Activated CD8-positive, alpha-beta T cell treated with anti-CD3 and anti-CD28 coated beads for 36 hours (primary cell): ENCODE results near the gene YARS1. TPM values are rescaled to one million over a fixed set of nuclear protein-coding genes. Genes with fewer than 3 reads are reported as not detected.

ENCODE experiments used
- ATAC-seq: fragments of 200-7000 bp; cut with Tn5 transposase; one replicate; pipeline ENCODE4 v1.10.0; 2021; ENCODE audit warnings: mild to moderate bottlenecking, moderate library complexity
- CTCF ChIA-PET: fragments of 350-600 bp; sonication (Branson Sonifier 250); formaldehyde crosslinking; loops from one replicate; lab custom pipeline; 2021; ENCODE audit warnings: antibody characterized with exemption; lab: Charles Lee
- POLR2A ChIA-PET: fragments of 350-600 bp; sonication (Branson Sonifier 250); formaldehyde crosslinking; loops from one replicate; lab custom pipeline; 2021; ENCODE audit warnings: antibody characterized with exemption; lab: Charles Lee
- DNase-seq: peaks from one replicate; pipeline ENCODE4 v3.0.0-alpha.2; 2020
- H3K27ac Mint-ChIP-seq: one replicate; pipeline ENCODE4 v1.8.0; 2021; ENCODE audit warnings: mild to moderate bottlenecking, mixed read lengths
- H3K27me3 Mint-ChIP-seq: one replicate; pipeline ENCODE4 v1.8.0; 2021; ENCODE audit warnings: mixed read lengths
- H3K36me3 Mint-ChIP-seq: one replicate; pipeline ENCODE4 v1.8.0; 2021; ENCODE audit warnings: low read depth, mixed read lengths
- H3K4me1 Mint-ChIP-seq: one replicate; pipeline ENCODE4 v1.8.0; 2021; ENCODE audit warnings: low read depth, mixed read lengths
- H3K4me3 Mint-ChIP-seq: one replicate; pipeline ENCODE4 v1.8.0; 2021; ENCODE audit warnings: mild to moderate bottlenecking, moderate library complexity, mixed read lengths
- H3K9me3 Mint-ChIP-seq: one replicate; pipeline ENCODE4 v1.8.0; 2021; ENCODE audit warnings: mixed read lengths
- intact Hi-C: fragments of 100-400 bp; cut with micrococcal nuclease; formaldehyde crosslinking; loops from one replicate; pipeline ENCODE4 v1.10.0; 2022
- total RNA-seq, 2 experiments: library from RNA; stranded (reverse); gene quantifications; one replicate each; pipeline ENCODE4 v1.2.3, GENCODE V29; 2021
- TF ChIP-seq, protein P1 (sequence below): fragments of 200-600 bp; IDR thresholded peaks from one replicate; pipeline ENCODE4 v1.8.0; 2022; ENCODE audit warnings: antibody characterized with exemption, mild to moderate bottlenecking

YARS1 gene
- total RNA-seq, 2 experiments from 2014 or later = 231 to 238 TPM

DNA sequence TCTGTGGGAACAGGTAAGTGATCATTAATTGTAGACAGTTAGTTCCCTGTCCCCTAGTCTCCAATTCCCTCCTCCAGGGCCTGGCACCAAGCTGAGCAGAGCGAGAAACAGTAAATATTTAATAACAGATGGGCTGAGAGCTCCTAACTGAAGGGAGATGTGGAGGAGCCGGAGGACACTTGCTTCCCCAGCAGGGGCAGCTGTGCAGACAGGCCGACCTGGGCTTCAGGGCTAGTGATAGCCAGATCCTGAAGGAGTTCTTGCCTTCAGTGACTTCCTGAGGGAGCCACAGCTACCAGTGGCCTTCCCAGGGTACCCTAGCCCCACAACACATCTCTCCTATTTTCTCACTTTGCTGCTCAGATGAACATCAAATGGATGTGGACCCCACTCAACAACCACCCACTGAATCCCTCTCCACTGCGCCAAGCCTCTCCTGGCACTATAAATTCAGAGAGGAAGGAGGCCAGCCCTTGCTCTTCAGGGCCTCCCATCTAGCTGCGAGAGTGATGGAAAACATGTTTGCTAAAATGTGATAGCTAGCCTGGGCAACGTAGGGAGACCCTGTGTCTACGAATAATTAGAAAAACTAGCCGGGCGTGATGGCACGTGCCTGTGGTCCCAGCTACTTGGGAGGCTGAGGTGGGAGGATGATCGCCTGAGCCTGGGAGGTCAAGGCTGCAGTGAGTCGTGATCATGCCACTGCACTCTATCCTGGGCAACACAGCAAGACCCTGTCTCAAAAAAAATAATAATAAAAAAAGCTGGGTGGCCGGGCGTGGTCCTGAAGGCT is 87.7 kb downstream of the YARS1 start:
- Mint-ChIP-seq H3K4me3 (no peak overlapping the region), H3K27ac (no peak overlapping the region)
- POLR2A ChIA-PET = no interaction called here

DNA sequence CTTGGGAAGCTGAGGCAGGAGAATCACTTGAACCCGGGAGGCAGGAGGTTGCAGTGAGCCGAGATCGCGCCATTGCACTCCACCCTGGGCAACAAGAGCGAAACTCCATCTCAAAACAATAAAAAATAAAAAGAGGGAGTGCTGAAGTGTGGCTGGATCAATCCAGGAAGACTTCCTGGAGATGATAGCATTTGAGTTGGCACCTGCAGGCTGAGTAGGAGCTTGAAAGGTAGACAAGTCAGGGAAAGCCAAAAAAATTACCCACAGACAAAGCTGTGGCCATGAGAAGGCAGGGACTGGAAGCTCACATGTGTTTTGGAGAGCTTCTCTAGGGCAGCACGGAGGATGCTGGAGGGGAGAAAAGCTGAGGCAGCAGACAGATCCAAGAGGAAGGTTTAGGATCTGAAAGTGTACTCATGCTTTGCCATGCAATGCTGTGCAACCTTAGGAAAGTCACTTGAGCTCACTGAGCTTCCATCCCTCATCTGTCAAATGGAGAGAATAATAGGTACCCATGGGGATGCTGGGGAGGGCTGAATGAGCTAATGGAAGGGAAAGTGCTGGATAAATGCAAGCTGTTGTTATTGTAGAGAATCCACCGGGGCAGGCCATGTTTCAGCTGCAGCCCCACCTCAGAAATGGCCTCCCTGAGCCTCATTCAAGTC is 88.6 kb downstream of the YARS1 start:
- H3K9me3 Mint-ChIP-seq = no peaks in the 10 kb centered on the region
- CTCF ChIA-PET = interaction anchor here (4.8 to 7.2 kb wide), 2 partner anchors 16 to 45 kb away, joined by 26 to 50 read pairs; no protein-coding TSS in a partner anchor
- no peaks in the 10 kb centered on the region for H3K27me3 Mint-ChIP-seq
- H3K4me3 Mint-ChIP-seq = no peak overlapping the region
- TF ChIP-seq, protein P1, sequence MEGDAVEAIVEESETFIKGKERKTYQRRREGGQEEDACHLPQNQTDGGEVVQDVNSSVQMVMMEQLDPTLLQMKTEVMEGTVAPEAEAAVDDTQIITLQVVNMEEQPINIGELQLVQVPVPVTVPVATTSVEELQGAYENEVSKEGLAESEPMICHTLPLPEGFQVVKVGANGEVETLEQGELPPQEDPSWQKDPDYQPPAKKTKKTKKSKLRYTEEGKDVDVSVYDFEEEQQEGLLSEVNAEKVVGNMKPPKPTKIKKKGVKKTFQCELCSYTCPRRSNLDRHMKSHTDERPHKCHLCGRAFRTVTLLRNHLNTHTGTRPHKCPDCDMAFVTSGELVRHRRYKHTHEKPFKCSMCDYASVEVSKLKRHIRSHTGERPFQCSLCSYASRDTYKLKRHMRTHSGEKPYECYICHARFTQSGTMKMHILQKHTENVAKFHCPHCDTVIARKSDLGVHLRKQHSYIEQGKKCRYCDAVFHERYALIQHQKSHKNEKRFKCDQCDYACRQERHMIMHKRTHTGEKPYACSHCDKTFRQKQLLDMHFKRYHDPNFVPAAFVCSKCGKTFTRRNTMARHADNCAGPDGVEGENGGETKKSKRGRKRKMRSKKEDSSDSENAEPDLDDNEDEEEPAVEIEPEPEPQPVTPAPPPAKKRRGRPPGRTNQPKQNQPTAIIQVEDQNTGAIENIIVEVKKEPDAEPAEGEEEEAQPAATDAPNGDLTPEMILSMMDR = no peak
- DNase-seq = no peak
- intact Hi-C loops = no loop called here
- POLR2A ChIA-PET = no interaction called here
- ATAC-seq = no peak
- H3K36me3 Mint-ChIP-seq = no peaks in the 10 kb centered on the region
- peaks cover 12% of the 10 kb centered on the region for H3K4me1 Mint-ChIP-seq
- H3K27ac Mint-ChIP-seq = no peak overlapping the region

More for the DNA sequence above, 87.7 kb downstream of the YARS1 start:
- CTCF ChIA-PET = interaction anchor here (4.8 to 7.2 kb wide), 2 partner anchors 17 to 44 kb away, joined by 26 to 50 read pairs; no protein-coding TSS in a partner anchor
- Mint-ChIP-seq H3K4me1 (peaks cover 12% of the 10 kb centered on the region), H3K9me3 (no peaks in the 10 kb centered on the region), H3K36me3 (no peaks in the 10 kb centered on the region), H3K27me3 (no peaks in the 10 kb centered on the region)
- intact Hi-C loops = no loop called here
- DNase-seq = no peak
- TF ChIP-seq, protein P1 = no peak
- ATAC-seq = no peak

DNA sequence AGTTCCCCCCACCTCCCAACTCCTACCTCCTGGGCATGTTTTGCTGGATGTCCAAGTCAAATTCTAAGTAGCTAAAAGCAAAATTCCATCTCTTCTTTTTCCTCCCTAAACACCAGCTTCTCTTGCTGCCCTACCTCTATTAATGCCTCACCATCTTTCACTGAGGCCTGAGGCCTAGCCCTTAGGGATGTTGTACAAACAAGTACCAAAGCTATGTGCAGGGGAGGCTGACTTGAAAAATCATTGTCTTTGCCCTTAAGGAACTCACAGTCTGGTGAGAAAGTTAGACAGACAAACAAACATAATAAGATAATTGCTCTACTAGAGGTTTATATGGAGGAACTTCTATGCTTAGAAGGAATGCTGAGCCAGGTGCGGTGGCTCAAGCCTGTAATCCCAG is 89.3 kb downstream of the YARS1 start:
- Mint-ChIP-seq H3K27me3 (peaks cover 1% of the 10 kb centered on the region), H3K4me3 (no peak overlapping the region), H3K4me1 (peaks cover 12% of the 10 kb centered on the region), H3K9me3 (no peaks in the 10 kb centered on the region), H3K36me3 (no peaks in the 10 kb centered on the region), H3K27ac (no peak overlapping the region)
- DNase-seq = no peak
- ChIA-PET CTCF (interaction anchor here (4.8 to 7.2 kb wide), 2 partner anchors 15 to 46 kb away, joined by 26 to 50 read pairs; no protein-coding TSS in a partner anchor), POLR2A (no interaction called here)
- ATAC-seq = no peak
- intact Hi-C loops = no loop called here
- TF ChIP-seq, protein P1 = no peak

DNA sequence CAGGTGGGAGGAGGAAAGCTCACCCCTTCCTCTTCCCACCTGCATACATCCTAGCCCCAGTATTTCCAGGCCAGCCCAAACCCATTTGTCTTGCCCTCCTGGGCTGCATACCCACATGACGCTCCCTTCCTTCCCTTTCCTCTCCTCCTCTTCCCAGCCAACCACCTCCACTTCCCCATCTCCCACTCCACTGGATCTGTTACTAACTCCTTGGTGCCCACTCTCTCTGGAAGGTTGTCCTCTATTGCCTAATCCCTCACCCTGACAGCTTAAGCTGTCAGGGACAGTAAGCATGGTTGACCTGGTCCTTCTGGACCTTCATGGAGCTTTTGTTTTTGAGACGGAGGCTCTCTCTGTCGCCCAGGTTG is 91.6 kb downstream of the YARS1 start:
- ChIA-PET POLR2A (no interaction called here), CTCF (interaction anchor here (0.7 to 7.2 kb wide), 3 partner anchors 13 to 167 kb away, joined by 3 to 50 read pairs (median 3); no protein-coding TSS in a partner anchor)
- no peaks in the 10 kb centered on the region for H3K9me3 Mint-ChIP-seq
- no peak overlapping the region for H3K27ac Mint-ChIP-seq
- TF ChIP-seq, protein P1 = no peak
- no peak overlapping the region for H3K4me3 Mint-ChIP-seq
- ATAC-seq (no peak), DNase-seq (no peak)
- intact Hi-C loops = no loop called here
- peaks cover 7% of the 10 kb centered on the region for H3K4me1 Mint-ChIP-seq
- no peaks in the 10 kb centered on the region for H3K36me3 Mint-ChIP-seq
- peaks cover 4% of the 10 kb centered on the region for H3K27me3 Mint-ChIP-seq

Other genes with a start within 250 kb of the YARS1 start
- gene ZBTB8OS, start 166.8 kb downstream of the YARS1 start, total RNA-seq = 10 to 100 TPM; 53.4 to 57.6 TPM
- gene RBBP4, start 166.2 kb downstream of the YARS1 start, total RNA-seq = 100 to 1,000 TPM; 308 to 318 TPM
- not detected for gene SYNC, start 114.6 kb downstream of the YARS1 start, total RNA-seq
- 10 to 100 TPM; 25.7 to 27.3 TPM for gene S100PBP, start 295 bp upstream of the YARS1 start, total RNA-seq
- gene FNDC5, start 53.6 kb upstream of the YARS1 start, total RNA-seq = not detected
- under 1 TPM; 0.49 to 0.61 TPM for gene HPCA, start 69.1 kb upstream of the YARS1 start, total RNA-seq
- gene TMEM54, start 84.0 kb upstream of the YARS1 start, total RNA-seq = 1 to 10 TPM; 1.3 to 1.9 TPM
- gene RNF19B, start 147.5 kb upstream of the YARS1 start, total RNA-seq = 10 to 100 TPM; 10.6 to 10.9 TPM
- 100 to 1,000 TPM; 404 TPM for gene AK2, start 219.5 kb upstream of the YARS1 start, total RNA-seq